NOMO-1 (cell line): ENCODE results near the gene CARM1.

Experiments used
- DNase-seq, 2 experiments: peaks; one replicate each; lab custom pipeline; 2025; ENCODE audit not compliant: unreplicated experiment in 2 of 2; lab: John Stamatoyannopoulos, UW

Gene CARM1

DNA sequence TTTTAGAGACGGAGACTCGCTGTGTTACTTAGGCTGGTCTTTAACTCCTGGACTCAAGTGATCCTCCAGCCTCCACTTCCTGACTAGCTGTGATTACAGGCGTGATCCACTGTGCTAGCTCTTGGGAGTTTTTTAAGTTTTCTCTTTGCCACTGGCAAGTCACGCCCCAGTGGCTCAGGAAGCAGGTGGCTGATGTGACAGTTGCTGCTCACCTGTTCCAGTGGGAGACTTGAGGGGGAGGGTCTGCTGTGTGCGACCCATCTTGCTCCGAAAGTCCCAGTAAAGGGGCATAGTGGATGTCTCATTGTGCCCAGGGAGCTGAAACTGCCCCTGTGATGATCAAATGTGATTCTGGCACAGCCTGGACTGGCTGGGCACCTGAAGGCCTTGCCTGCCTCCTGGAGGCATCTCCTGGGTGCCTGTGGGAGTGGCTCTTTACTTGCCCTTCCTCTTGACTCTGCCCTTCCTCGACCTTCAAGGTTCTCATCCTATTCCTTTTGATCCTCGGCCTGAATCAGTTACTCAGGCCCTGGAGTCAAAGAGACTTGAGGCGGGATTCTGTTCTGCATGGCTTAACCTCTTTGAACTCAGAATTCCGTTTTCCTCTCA is 97.3 kb downstream of the CARM1 start:
- DNase-seq: no peak

DNA sequence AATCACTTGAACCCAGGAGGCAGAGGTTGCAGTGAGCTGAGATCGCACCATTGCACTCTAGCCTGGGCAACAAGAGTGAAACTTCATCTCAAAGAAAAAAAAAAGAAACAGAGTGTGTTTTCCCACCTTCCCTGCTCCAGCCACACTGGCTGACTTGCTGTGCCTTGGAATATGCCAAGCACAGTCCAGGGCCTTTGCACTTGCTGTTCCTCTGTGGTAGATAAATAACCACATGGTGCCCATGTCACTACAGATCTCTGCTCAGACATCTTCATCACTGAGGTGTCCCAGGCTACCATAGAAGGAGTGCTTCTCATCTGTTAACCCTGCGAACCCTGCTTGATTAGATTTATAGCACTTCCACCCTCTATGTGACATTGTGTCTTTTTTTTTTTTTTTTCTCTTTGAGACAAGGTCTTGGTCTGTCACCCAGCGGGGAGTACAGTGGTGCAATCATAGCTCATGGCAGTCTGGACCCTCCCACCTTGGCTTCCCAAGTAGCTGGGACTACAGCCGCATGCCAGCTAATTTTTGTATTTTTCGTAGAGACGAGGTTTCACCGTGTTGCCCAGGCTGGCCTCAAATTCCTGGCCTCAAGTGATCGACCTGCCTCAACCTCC is 99.9 kb downstream of the CARM1 start:
- no peak for DNase-seq
